Esophagus muscularis mucosa (tissue), 4 donors: ENCODE results near the gene SRD5A2. TPM values are rescaled to one million over a fixed set of nuclear protein-coding genes. Genes with fewer than 3 reads are reported as not detected.

Experiments
- DNase-seq: peaks from one replicate; pipeline ENCODE4 v3.0.0-alpha.2; 2017; ENCODE audit errors: extremely low spot score
- H3K27ac ChIP-seq, 4 donors: fragments of 200-600 bp; sonication (generic); replicated peaks in 1 of 4; 1 replicate in 3 of 4; 2 replicates in 1 of 4; pipeline ENCODE4 v1.5.1; 2016 to 2019; ENCODE audit warnings: mild to moderate bottlenecking in 1 of 4
- H3K27me3 ChIP-seq, 4 donors: fragments of 200-600 bp; sonication (generic); one replicate each; pipeline versions ENCODE4 v1.5.1 to v1.6.0; 2016 to 2019
- H3K36me3 ChIP-seq, 4 donors: fragments of 200-600 bp; sonication (generic); one replicate each; pipeline ENCODE4 v1.5.1; 2016 to 2019
- H3K4me1 ChIP-seq, 4 donors: fragments of 200-600 bp; sonication (generic); one replicate each; pipeline ENCODE4 v1.5.1; 2016 to 2019
- H3K4me3 ChIP-seq, 4 donors: fragments of 200-600 bp; sonication (generic); 1 replicate in 2 of 4; 2 replicates in 2 of 4; pipeline ENCODE4 v1.5.1; 2016 to 2019; ENCODE audit warnings: mild to moderate bottlenecking in 4 of 4, moderate library complexity in 1 of 4
- H3K9me3 ChIP-seq, 4 donors: fragments of 200-600 bp; sonication (generic); 1 replicate in 3 of 4; 2 replicates in 1 of 4; pipeline ENCODE4 v1.5.1; 2016 to 2019
- EP300 ChIP-seq: sonication (generic); formaldehyde crosslinking; IDR thresholded peaks from one replicate; pipeline ENCODE4 v1.6.1; 2017; ENCODE audit warnings: antibody characterized with exemption
- POLR2A ChIP-seq: fragments of 450-650 bp; IDR thresholded peaks from one replicate; pipeline ENCODE4 v1.6.1; 2017; ENCODE audit warnings: antibody characterized with exemption, moderate library complexity, mild to moderate bottlenecking, low read depth
- POLR2AphosphoS5 ChIP-seq, 2 donors: sonication (generic); formaldehyde crosslinking; IDR thresholded peaks; one replicate each; pipeline ENCODE4 v1.6.1; 2017; ENCODE audit warnings: antibody characterized with exemption in 2 of 2
- WGBS: methylation state at CpG from one replicate; pipeline ENCODE4 v1.1.5; 2018; 5-methylcytosine and 5-hydroxymethylcytosine counted together
- intact Hi-C: fragments of 100-400 bp; cut with DNase I; formaldehyde crosslinking; loops from one replicate; pipeline ENCODE4 v1.15.1; 2023
- total RNA-seq, 4 donors: library from RNA; depleted of rRNA; stranded (reverse); fragments of >200 nt; gene quantifications; one replicate each; pipeline versions ENCODE4 v1.1.0 to v1.2.1, GENCODE V29; 2016
- TF ChIP-seq, protein P1 (sequence below), 3 experiments: fragments of 200-600 bp in 2 of 3; fragments of 450-650 bp in 1 of 3; sonication (generic) in 2 of 3; IDR thresholded peaks; one replicate each; pipeline ENCODE4 v1.5.1; 2017 to 2019; ENCODE audit warnings: antibody characterized with exemption in 3 of 3, mild to moderate bottlenecking in 2 of 3, moderate library complexity in 1 of 3

The SRD5A2 gene
- total RNA-seq, 4 donors from 2014 or later: 0.06 TPM; not detected in 3

DNA sequence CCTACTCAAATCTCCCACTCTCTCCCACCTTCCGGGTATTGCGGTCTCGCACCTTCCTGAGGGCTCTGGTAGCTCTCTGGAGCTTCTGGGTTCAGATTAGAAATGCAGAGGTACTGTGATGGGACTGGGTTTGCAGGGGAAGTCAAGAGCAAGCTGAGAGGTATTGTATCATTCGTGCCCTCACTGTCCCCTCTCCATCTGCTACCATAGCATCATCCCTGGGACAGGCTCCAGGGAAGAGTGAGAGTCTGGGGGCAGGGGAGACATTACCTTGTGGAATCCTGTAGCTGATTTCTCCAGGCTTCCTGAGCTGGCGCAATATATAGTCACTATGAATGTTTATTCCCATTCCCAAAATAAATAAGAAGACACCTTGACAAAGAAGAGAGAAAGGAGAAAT, 49.6 kb downstream of the SRD5A2 start:
- Histone ChIP-seq H3K9me3 (no peaks in the 10 kb centered on the region), H3K4me1 (no peaks in the 10 kb centered on the region), H3K27me3 (no peaks in the 10 kb centered on the region), H3K36me3 (no peaks in the 10 kb centered on the region), H3K27ac (no peak overlapping the region), H3K4me3 (no peak overlapping the region)
- 91% methylated on average over 5 of the region's 5 CpGs for WGBS
- TF ChIP-seq, protein P1, sequence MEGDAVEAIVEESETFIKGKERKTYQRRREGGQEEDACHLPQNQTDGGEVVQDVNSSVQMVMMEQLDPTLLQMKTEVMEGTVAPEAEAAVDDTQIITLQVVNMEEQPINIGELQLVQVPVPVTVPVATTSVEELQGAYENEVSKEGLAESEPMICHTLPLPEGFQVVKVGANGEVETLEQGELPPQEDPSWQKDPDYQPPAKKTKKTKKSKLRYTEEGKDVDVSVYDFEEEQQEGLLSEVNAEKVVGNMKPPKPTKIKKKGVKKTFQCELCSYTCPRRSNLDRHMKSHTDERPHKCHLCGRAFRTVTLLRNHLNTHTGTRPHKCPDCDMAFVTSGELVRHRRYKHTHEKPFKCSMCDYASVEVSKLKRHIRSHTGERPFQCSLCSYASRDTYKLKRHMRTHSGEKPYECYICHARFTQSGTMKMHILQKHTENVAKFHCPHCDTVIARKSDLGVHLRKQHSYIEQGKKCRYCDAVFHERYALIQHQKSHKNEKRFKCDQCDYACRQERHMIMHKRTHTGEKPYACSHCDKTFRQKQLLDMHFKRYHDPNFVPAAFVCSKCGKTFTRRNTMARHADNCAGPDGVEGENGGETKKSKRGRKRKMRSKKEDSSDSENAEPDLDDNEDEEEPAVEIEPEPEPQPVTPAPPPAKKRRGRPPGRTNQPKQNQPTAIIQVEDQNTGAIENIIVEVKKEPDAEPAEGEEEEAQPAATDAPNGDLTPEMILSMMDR (IDR thresholded peaks at IDR 0.05): no peak
- TF ChIP-seq EP300: no peak
- no peak for TF ChIP-seq POLR2AphosphoS5 (IDR thresholded peaks at IDR 0.05)
- TF ChIP-seq POLR2A: no peak
- DNase-seq: no peak
- intact Hi-C loops: no loop called here

DNA sequence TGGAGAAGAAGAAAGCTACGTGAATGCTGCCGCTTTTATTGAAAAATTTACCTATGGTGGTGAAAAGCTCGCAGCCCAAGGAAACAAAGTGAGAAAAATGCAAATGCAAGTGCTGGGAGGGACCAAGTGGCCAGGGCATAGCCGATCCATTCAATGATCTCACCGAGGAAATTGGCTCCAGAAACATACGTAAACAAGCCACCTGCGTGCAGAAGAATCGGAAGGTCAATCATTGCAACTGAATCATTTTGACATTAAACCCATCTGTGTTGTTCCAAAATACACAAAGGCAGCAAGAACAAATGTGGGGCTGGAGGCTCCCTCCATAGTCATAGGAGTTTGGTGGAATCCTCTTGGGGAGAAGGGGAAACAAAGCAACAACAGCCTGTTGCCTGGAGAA, 51.5 kb downstream of the SRD5A2 start:
- no peaks in the 10 kb centered on the region for H3K36me3 ChIP-seq
- TF ChIP-seq EP300 (no peak), POLR2A (no peak), POLR2AphosphoS5 (IDR thresholded peaks at IDR 0.05) (no peak)
- TF ChIP-seq, protein P1 (IDR thresholded peaks at IDR 0.05): no peak
- 87% methylated on average over 8 of the region's 8 CpGs for WGBS
- H3K4me1 ChIP-seq: no peaks in the 10 kb centered on the region
- no peak overlapping the region for H3K4me3 ChIP-seq
- H3K27ac ChIP-seq: no peak overlapping the region
- intact Hi-C loops: loop anchor here (10.0 kb wide), 1 partner anchor 814 kb away; no protein-coding TSS in a partner anchor
- H3K27me3 ChIP-seq: no peaks in the 10 kb centered on the region
- no peaks in the 10 kb centered on the region for H3K9me3 ChIP-seq
- no peak for DNase-seq

DNA sequence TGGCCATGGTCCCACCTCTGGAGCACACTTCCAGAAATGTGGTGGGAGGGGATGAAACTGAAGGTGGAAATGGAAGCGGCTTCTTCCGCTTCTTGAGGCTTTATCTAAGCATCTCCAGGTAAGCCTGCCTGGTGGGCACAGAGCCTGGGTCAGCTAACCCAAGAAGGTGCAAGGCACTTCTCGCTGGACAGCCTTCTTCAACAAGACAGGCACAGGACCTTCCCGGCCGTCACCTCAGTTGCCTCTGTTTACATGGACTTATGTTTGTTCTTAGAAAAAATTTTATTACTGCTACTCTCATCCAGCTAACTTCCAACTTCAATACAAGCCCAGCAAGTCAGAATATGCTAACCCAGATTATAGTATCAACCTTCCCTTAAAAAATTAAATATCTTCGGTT, 51.9 kb downstream of the SRD5A2 start:
- WGBS: 88% methylated on average over 6 of the region's 6 CpGs
- no peaks in the 10 kb centered on the region for H3K4me1 ChIP-seq
- intact Hi-C loops: loop anchor here (10.0 kb wide), 1 partner anchor 814 kb away; no protein-coding TSS in a partner anchor
- TF ChIP-seq EP300: no peak
- TF ChIP-seq, protein P1 (IDR thresholded peaks at IDR 0.05): no peak
- no peak for TF ChIP-seq POLR2AphosphoS5 (IDR thresholded peaks at IDR 0.05)
- no peak for TF ChIP-seq POLR2A
- H3K27ac ChIP-seq: no peak overlapping the region
- DNase-seq: no peak
- H3K27me3 ChIP-seq: no peaks in the 10 kb centered on the region
- no peak overlapping the region for H3K4me3 ChIP-seq
- H3K36me3 ChIP-seq: no peaks in the 10 kb centered on the region
- no peaks in the 10 kb centered on the region for H3K9me3 ChIP-seq

DNA sequence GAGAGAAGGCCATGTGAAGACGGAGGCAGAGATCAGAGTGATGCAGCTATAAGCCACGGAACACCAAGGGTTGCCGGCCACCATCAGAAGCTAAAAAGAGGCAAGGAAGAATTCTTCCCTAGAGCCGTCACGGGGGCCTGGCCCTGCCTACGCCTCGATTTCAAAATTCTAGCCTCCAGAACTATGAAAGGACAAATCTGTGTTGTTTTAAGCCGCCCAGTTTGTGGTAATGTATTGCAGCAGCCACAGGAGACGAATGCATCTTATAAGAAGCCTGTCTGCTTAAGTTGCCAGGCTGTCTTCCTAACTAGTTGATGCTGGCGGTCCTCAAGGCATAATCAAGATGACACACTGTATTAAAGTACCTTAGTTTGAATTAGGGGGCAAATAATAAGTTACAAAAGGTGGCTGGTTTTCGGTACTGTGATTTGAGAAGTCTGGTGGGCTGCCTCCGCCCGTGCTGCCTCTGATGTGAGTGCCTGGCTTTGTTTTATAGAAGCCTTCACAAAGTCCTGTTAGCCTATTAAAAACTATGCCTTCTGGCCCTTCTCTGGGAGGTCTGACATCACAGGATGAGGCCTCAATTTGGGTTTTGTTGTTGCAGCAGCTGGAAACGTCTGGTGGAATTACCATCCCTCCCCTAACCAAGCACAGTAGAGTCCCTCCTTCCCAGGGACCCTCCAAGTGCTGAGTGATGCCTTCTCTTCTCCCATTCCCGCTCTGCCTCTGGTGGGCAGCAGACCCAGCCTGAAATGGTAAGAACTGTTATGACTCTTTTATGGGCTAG, 53.6 kb downstream of the SRD5A2 start:
- H3K9me3 ChIP-seq: no peaks in the 10 kb centered on the region
- intact Hi-C loops: loop anchor here (10.0 kb wide), 1 partner anchor 812 kb away; no protein-coding TSS in a partner anchor
- H3K36me3 ChIP-seq: no peaks in the 10 kb centered on the region
- H3K4me3 ChIP-seq: no peak overlapping the region
- H3K4me1 ChIP-seq: no peaks in the 10 kb centered on the region
- WGBS: 76% methylated on average over 14 of the region's 15 CpGs
- no peaks in the 10 kb centered on the region for H3K27me3 ChIP-seq
- TF ChIP-seq POLR2AphosphoS5 (IDR thresholded peaks at IDR 0.05): no peak
- TF ChIP-seq EP300: no peak
- TF ChIP-seq, protein P1 (IDR thresholded peaks at IDR 0.05): no peak
- TF ChIP-seq POLR2A: no peak
- no peak overlapping the region for H3K27ac ChIP-seq
- DNase-seq: no peak
